GM12892 (cell line): ENCODE data around the gene GPNMB.
"Not testable (repeated sequence)": the region's sequence is repeated elsewhere in the genome, so short reads cannot be mapped to it uniquely, and the experiment has no call there.

Experiments used
- DNase-seq: peaks from one replicate; pipeline ENCODE4 v3.0.0; 2011; ENCODE audit not compliant: insufficient read length
- FAIRE-seq: peaks from 2 replicates; lab custom pipeline; 2011; peaks lifted over from hg19 to GRCh38; lab: Jason Lieb, UNC
- POLR2A ChIP-seq: IDR thresholded peaks from 2 replicates; pipeline ENCODE4 v1.6.1; 2011; ENCODE audit warnings: low read depth, low read length, control low read depth
- POLR2AphosphoS5 ChIP-seq: IDR thresholded peaks from 2 replicates; pipeline ENCODE4 v1.6.1; 2011; ENCODE audit warnings: low read depth, low read length, control low read depth
- TAF1 ChIP-seq: IDR thresholded peaks from 2 replicates; pipeline ENCODE4 v1.6.1; 2011; ENCODE audit warnings: low read depth, mild to moderate bottlenecking, control low read depth, low read length, borderline replicate concordance

Gene GPNMB

DNA sequence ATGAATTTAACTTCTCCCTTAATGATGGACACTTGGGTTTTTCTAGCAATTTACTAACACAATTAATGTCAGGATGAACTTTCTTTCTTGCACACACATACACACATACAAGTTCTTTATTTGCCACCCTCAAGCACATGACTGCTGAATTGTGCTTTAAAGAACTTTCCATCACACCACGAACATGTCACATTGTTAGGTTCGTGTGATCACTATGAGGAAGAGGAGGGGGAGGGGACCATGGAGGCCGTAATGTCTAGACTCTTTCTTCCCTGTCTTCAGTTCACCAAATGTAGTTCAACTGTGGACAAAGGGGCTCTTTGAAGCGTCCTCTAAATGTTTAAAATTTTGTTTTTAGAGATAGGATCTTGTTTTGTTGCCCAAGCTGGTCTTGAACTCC is 33.7 kb upstream of the GPNMB start:
- DNase-seq (no peak), FAIRE-seq (no peak)
- no peak for TF ChIP-seq TAF1
- TF ChIP-seq POLR2AphosphoS5, result no peak
- no peak for TF ChIP-seq POLR2A

- no peak for DNase-seq
- no peak for FAIRE-seq
- TF ChIP-seq TAF1, result no peak
- no peak for TF ChIP-seq POLR2A
- no peak for TF ChIP-seq POLR2AphosphoS5
Measured at GRCh38 chr7:23213755-23214154, 32.8 kb upstream of the GPNMB start.

DNA sequence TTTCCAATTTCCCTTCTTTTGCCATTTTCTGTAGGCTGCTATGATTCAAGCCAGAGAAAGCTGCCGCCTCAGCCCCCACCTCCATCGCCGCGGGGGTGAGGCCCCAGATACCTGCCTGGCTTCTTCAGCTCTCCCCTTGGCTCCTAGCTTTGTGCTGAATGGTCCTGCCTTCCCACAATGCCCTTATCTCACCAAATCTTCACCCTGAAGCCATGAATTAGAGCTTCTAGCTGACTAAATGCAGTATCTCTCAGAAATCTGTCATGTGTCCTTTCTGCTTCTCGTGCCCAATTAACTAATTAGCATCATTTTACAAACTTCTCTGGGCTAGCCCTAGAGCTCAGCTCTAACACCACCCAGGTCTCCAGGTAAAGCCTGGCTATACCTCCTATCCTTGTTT is 32.2 kb upstream of the GPNMB start:
- FAIRE-seq (no peak), DNase-seq (no peak)
- TF ChIP-seq POLR2AphosphoS5 (no peak), POLR2A (no peak), TAF1 (no peak)

DNA sequence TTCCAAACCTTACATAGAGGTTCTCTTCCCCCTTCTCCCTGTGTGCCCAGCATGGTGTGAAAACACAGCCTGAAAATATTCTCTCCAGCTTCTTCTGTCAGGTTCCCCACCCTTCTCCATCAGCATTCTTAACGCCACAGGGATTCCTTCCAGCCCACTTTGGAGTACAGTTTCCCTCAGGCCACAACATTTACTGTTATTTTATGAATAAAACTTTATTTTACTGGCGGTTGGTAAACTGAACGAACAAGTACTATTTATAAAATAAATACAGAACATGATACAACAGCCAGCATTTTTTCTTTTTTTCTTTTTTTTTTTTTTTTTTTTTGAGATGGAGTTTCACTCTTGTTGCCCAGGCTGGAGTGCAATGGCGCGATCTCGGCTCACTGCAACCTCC is 31.6 kb upstream of the GPNMB start:
- FAIRE-seq, result no peak
- TF ChIP-seq TAF1 (no peak), POLR2AphosphoS5 (no peak), POLR2A (no peak)
- DNase-seq, result no peak

GRCh38 chr7:23216021-23216420 is 30.6 kb upstream of the GPNMB start:
- FAIRE-seq (no peak), DNase-seq (no peak)
- TF ChIP-seq POLR2A, result no peak
- TF ChIP-seq TAF1, result no peak
- no peak for TF ChIP-seq POLR2AphosphoS5

DNA sequence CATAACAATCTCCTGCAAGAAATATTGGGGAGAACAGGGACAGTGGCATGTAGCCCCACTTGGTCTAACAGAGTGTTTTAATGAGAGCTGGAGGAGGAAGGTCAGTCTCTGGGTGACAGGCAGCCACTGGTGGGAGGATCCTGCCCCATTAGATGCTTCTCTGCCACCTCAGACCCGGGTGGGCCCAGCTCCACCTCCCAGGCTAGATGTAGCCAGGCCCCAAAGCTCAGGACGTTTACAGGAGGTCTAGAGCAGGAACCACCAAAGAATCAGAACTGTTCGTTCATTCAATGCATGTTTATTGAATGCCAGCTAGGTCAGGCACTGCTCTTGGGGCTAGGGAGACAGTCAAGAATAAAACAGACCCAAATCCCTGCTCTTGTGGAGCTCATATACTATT is 28.4 kb upstream of the GPNMB start:
- TF ChIP-seq POLR2A, result no peak
- FAIRE-seq (no peak), DNase-seq (no peak)

DNA sequence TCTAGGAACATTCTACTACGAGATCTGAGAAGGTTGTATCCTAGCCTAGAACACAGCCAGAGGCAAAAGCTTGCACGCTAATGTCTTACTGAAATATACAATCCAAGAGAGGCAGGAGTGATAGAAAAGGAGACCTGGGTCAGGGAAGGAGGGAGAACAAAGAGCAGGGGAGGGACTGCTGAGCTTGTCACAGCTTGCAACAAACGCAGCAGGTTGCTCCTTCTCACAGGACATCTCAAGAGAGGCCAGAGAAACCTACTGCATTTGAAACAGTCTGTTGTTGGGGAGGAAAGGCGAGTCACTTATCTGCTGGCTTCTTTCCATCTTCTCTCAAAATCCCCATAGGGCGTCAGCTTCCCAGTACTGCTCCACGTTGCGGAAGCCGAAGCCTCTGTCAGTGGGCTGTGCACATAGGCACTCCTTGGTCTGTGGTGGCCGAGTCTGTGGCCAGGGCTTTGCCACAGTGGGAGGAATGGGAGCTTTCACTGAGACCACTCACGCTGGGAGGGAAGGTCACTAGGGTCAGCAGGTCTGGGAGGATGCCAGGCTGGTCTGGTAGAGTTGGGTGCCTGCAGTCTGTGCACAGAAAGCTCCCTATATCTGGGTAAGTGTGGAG is 25.8 kb upstream of the GPNMB start:
- no peak for TF ChIP-seq TAF1
- TF ChIP-seq POLR2AphosphoS5, result no peak
- no peak for TF ChIP-seq POLR2A
- DNase-seq (no peak), FAIRE-seq (no peak)

DNA sequence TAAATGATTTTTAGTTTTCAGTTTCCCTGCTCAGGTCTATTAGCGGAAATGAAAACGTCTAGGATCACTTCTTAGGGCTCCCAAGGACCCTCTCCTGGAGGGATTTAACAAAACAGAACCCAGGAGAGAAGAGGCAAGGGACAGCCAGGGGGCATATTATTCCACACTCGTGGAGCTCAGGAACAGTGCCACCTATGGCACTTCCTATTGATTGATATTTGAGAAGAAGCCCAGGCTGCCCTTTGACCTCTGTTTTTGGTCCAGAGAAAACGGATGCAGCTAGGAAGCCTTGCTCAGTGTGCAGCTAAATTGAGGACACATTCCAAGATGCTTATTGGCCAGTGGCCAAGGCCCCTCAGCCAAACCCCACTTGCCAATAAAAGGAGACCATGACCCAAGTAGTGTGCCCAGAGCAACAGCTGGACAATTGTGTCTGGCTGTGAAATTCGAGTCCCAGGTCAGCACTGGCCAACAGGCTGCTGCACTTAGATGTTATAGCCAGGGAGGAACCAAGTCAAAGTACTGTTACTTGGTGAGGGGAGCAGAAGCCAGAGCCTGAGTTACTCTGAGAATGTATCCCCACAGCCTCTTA is 24.0 kb upstream of the GPNMB start:
- TF ChIP-seq POLR2AphosphoS5, result no peak
- TF ChIP-seq POLR2A, result no peak
- no peak for TF ChIP-seq TAF1
- DNase-seq (no peak), FAIRE-seq (no peak)

- not testable (repeated sequence) for FAIRE-seq, DNase-seq
Measured at GRCh38 chr7:23224364-23224763, 22.2 kb upstream of the GPNMB start.

- FAIRE-seq (no peak), DNase-seq (no peak)
- TF ChIP-seq POLR2A, result no peak
- no peak for TF ChIP-seq POLR2AphosphoS5
- no peak for TF ChIP-seq TAF1
Measured at GRCh38 chr7:23226844-23227450, 19.6 kb upstream of the GPNMB start.

DNA sequence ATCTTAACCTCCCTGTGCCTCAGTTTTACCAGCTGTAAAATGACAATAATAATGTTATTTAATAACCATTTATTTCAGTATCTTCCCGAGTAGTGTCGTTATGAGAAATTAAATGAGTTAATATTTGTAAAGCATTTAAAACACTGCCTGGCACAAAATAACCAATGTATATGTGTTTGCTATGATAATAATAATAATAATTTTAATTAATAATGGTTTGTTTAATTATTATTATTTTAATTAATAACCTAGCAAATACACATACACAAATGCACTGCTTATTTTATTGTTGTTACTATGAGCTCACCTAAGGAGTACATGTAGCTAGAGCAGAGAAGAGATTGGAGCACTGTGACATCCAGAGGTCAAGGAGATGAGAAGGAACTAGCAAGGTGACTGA is 18.2 kb upstream of the GPNMB start:
- DNase-seq (no peak), FAIRE-seq (no peak)
- TF ChIP-seq POLR2A (no peak), TAF1 (no peak), POLR2AphosphoS5 (no peak)

- no peak for TF ChIP-seq TAF1
- TF ChIP-seq POLR2A, result no peak
- TF ChIP-seq POLR2AphosphoS5, result no peak
- FAIRE-seq, result no peak
- DNase-seq, result no peak
Measured at GRCh38 chr7:23230641-23231101, 15.9 kb upstream of the GPNMB start.

GRCh38 chr7:23232966-23233365 is 13.6 kb upstream of the GPNMB start:
- peak; percentile 30 for FAIRE-seq
- DNase-seq, result no peak
- TF ChIP-seq TAF1 (no peak), POLR2AphosphoS5 (no peak), POLR2A (no peak)
